Measurements from ENCODE around the gene CCDC192.

CCDC192 gene

GRCh38 chr5:127961763-127962145 lies 258.6 kb downstream of the CCDC192 start:
- CTCF ChIA-PET, result interaction anchor here (0.6 kb wide), 1 partner anchor 26 kb away, joined by 3 read pairs; no protein-coding TSS in a partner anchor
- TF ChIP-seq LEF1 (IDR thresholded peaks at IDR 0.05; ENCODE audit: borderline replicate concordance) (no peak), CTBP1 (IDR thresholded peaks at IDR 0.05; ENCODE audit: borderline replicate concordance) (no peak), TARDBP (IDR thresholded peaks at IDR 0.05) (no peak), L3MBTL2 (conservative IDR thresholded peaks at IDR 0.05) (no peak), BHLHE40 (IDR thresholded peaks at IDR 0.05; ENCODE audit: borderline replicate concordance) (no peak), ELF4 (IDR thresholded peaks at IDR 0.05) (no peak), ARNT (IDR thresholded peaks at IDR 0.05) (no peak), ZNF384 (IDR thresholded peaks at IDR 0.05) (no peak), SUZ12 (IDR thresholded peaks at IDR 0.05) (no peak), SP1 (IDR thresholded peaks at IDR 0.05) (no peak), FOXM1 (IDR thresholded peaks at IDR 0.05; ENCODE audit: borderline replicate concordance) (no peak)
- POLR2A ChIA-PET, result no interaction called here
- no peak for DNase-seq (ENCODE audit: extremely low spot score)

GRCh38 chr5:127962491-127962890 lies 259.3 kb downstream of the CCDC192 start:
- no peak for DNase-seq (ENCODE audit: extremely low spot score)
- CTCF ChIA-PET, result no interaction called here
- POLR2A ChIA-PET, result no interaction called here
- TF ChIP-seq FOXK2 (IDR thresholded peaks at IDR 0.05), result no peak
- no peak for TF ChIP-seq TARDBP (IDR thresholded peaks at IDR 0.05)
- TF ChIP-seq FOXM1 (IDR thresholded peaks at IDR 0.05; ENCODE audit: borderline replicate concordance), result no peak
- TF ChIP-seq CTBP1 (IDR thresholded peaks at IDR 0.05; ENCODE audit: borderline replicate concordance), result no peak
- TF ChIP-seq ZNF384 (IDR thresholded peaks at IDR 0.05), result no peak
- no peak for TF ChIP-seq ELF4 (IDR thresholded peaks at IDR 0.05)
- TF ChIP-seq LEF1 (IDR thresholded peaks at IDR 0.05; ENCODE audit: borderline replicate concordance), result no peak
- no peak for TF ChIP-seq FOXA1 (IDR thresholded peaks at IDR 0.05)
- no peak for TF ChIP-seq SP1 (IDR thresholded peaks at IDR 0.05)
- TF ChIP-seq L3MBTL2 (conservative IDR thresholded peaks at IDR 0.05), result no peak
- no peak for TF ChIP-seq ARNT (IDR thresholded peaks at IDR 0.05)
- TF ChIP-seq, protein P1, sequence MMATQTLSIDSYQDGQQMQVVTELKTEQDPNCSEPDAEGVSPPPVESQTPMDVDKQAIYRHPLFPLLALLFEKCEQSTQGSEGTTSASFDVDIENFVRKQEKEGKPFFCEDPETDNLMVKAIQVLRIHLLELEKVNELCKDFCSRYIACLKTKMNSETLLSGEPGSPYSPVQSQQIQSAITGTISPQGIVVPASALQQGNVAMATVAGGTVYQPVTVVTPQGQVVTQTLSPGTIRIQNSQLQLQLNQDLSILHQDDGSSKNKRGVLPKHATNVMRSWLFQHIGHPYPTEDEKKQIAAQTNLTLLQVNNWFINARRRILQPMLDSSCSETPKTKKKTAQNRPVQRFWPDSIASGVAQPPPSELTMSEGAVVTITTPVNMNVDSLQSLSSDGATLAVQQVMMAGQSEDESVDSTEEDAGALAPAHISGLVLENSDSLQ (IDR thresholded peaks at IDR 0.05), result no peak
- TF ChIP-seq BHLHE40 (IDR thresholded peaks at IDR 0.05; ENCODE audit: borderline replicate concordance), result no peak
- TF ChIP-seq SUZ12 (IDR thresholded peaks at IDR 0.05), result no peak
- no peak for TF ChIP-seq HDGF (IDR thresholded peaks at IDR 0.05; ENCODE audit: borderline replicate concordance)
- TF ChIP-seq NFRKB (IDR thresholded peaks at IDR 0.05), result no peak

GRCh38 chr5:127963233-127963632 lies 260.0 kb downstream of the CCDC192 start:
- ChIA-PET CTCF (no interaction called here), POLR2A (no interaction called here)
- TF ChIP-seq, protein P1 (IDR thresholded peaks at IDR 0.05), result no peak
- TF ChIP-seq FOXM1 (IDR thresholded peaks at IDR 0.05; ENCODE audit: borderline replicate concordance) (no peak), FOXK2 (IDR thresholded peaks at IDR 0.05) (no peak), L3MBTL2 (conservative IDR thresholded peaks at IDR 0.05) (no peak), HDGF (IDR thresholded peaks at IDR 0.05; ENCODE audit: borderline replicate concordance) (no peak), BHLHE40 (IDR thresholded peaks at IDR 0.05; ENCODE audit: borderline replicate concordance) (no peak), ARNT (IDR thresholded peaks at IDR 0.05) (no peak), NFRKB (IDR thresholded peaks at IDR 0.05) (no peak), CTBP1 (IDR thresholded peaks at IDR 0.05; ENCODE audit: borderline replicate concordance) (no peak), ELF4 (IDR thresholded peaks at IDR 0.05) (no peak), TARDBP (IDR thresholded peaks at IDR 0.05) (no peak), SP1 (IDR thresholded peaks at IDR 0.05) (no peak), LEF1 (IDR thresholded peaks at IDR 0.05; ENCODE audit: borderline replicate concordance) (no peak), SUZ12 (IDR thresholded peaks at IDR 0.05) (no peak)
- no peak for DNase-seq (ENCODE audit: extremely low spot score)

- TF ChIP-seq L3MBTL2 (conservative IDR thresholded peaks at IDR 0.05), result no peak
- TF ChIP-seq HDGF (IDR thresholded peaks at IDR 0.05; ENCODE audit: borderline replicate concordance), result no peak
- no peak for TF ChIP-seq CTBP1 (IDR thresholded peaks at IDR 0.05; ENCODE audit: borderline replicate concordance)
- no peak for TF ChIP-seq SP1 (IDR thresholded peaks at IDR 0.05)
- TF ChIP-seq FOXA1 (IDR thresholded peaks at IDR 0.05), result no peak
- TF ChIP-seq LEF1 (IDR thresholded peaks at IDR 0.05; ENCODE audit: borderline replicate concordance), result no peak
- TF ChIP-seq TARDBP (IDR thresholded peaks at IDR 0.05), result no peak
- TF ChIP-seq BHLHE40 (IDR thresholded peaks at IDR 0.05; ENCODE audit: borderline replicate concordance), result no peak
- TF ChIP-seq ELF4 (IDR thresholded peaks at IDR 0.05), result no peak
- no peak for TF ChIP-seq ZNF384 (IDR thresholded peaks at IDR 0.05)
- TF ChIP-seq NFRKB (IDR thresholded peaks at IDR 0.05), result no peak
- POLR2A ChIA-PET, result no interaction called here
- CTCF ChIA-PET, result no interaction called here
- DNase-seq (ENCODE audit: extremely low spot score), result no peak
These were observed 260.7 kb downstream of the CCDC192 start for GRCh38 chr5:127963931-127964330.

DNA sequence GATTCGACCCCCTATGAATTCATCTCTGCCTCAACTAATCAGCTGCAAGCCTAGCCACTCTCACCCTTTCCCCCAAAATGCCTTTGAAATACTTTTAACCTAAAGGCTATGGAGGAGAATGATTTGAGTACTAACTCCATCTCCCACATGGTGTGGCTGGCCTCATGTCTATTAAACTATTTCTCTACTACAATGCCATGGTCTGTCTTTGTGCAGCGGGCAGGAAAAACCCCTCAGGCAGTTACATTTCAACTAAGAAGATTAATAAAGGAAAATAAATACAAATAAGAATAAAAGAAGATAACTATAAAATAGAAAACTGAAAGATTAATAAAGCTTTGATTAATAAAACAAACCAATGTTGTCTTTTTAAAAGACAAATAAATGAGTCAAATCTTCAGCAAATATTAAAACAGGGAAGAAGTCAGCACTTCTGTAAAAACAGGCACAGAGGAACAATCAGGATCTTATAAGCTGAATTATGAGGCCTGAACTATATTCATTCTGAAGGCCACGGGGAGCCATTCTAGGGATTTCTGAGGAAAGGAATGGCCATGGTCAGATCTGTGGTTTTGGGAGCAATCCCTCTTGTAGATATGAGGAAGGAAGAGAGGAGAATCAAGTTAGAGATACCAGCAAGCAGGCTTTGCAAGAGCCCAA lies 264.3 kb downstream of the CCDC192 start:
- no peak for DNase-seq (ENCODE audit: extremely low spot score)
- ChIA-PET CTCF (no interaction called here), POLR2A (no interaction called here)
- TF ChIP-seq BHLHE40 (IDR thresholded peaks at IDR 0.05; ENCODE audit: borderline replicate concordance) (no peak), SP1 (IDR thresholded peaks at IDR 0.05) (no peak), LEF1 (IDR thresholded peaks at IDR 0.05; ENCODE audit: borderline replicate concordance) (no peak), FOXK2 (IDR thresholded peaks at IDR 0.05) (no peak)

- DNase-seq (ENCODE audit: extremely low spot score), result no peak
- ChIA-PET CTCF (no interaction called here), POLR2A (no interaction called here)
- TF ChIP-seq LEF1 (IDR thresholded peaks at IDR 0.05; ENCODE audit: borderline replicate concordance) (no peak), HDGF (IDR thresholded peaks at IDR 0.05; ENCODE audit: borderline replicate concordance) (no peak), ELF4 (IDR thresholded peaks at IDR 0.05) (no peak), FOXA1 (IDR thresholded peaks at IDR 0.05) (no peak), ZNF384 (IDR thresholded peaks at IDR 0.05) (no peak), ARNT (IDR thresholded peaks at IDR 0.05) (no peak), FOXM1 (IDR thresholded peaks at IDR 0.05; ENCODE audit: borderline replicate concordance) (no peak), TARDBP (IDR thresholded peaks at IDR 0.05) (no peak), BHLHE40 (IDR thresholded peaks at IDR 0.05; ENCODE audit: borderline replicate concordance) (no peak), L3MBTL2 (conservative IDR thresholded peaks at IDR 0.05) (no peak), SUZ12 (IDR thresholded peaks at IDR 0.05) (no peak), NFRKB (IDR thresholded peaks at IDR 0.05) (no peak), FOXK2 (IDR thresholded peaks at IDR 0.05) (no peak), SP1 (IDR thresholded peaks at IDR 0.05) (no peak), CTBP1 (IDR thresholded peaks at IDR 0.05; ENCODE audit: borderline replicate concordance) (no peak)
- TF ChIP-seq, protein P1 (IDR thresholded peaks at IDR 0.05), result no peak
These were observed 264.9 kb downstream of the CCDC192 start for GRCh38 chr5:127967983-127968592.

Measured in HEK293T (cell line).